ENCODE results near the gene SESN2.

SESN2 gene

GRCh38 chr1:28265577-28265976, 6.3 kb downstream of the SESN2 start:
- TF ChIP-seq CTCF (IDR thresholded peaks at IDR 0.05; ENCODE audit: borderline replicate concordance, extremely low read depth, low read length, poor library complexity, severe bottlenecking) = no peak
- no peak for TF ChIP-seq EZH2 (IDR thresholded peaks at IDR 0.05; ENCODE audit: borderline replicate concordance, low read depth, low read length, severe bottlenecking)
- H3K4me2 ChIP-seq (ENCODE audit: insufficient read depth, low read length) = no peak overlapping the region
- no peaks in the 10 kb centered on the region for H3K36me3 ChIP-seq (ENCODE audit: insufficient read depth, low read length)
- ATAC-seq (ENCODE audit: insufficient read depth, low read depth) = no peak
- H3K9me3 ChIP-seq (ENCODE audit: insufficient read depth, low read length, severe bottlenecking) = no peaks in the 10 kb centered on the region
- no peak overlapping the region for H2AFZ ChIP-seq (ENCODE audit: low read depth, low read length)
- DNase-seq = no peak
- H3K27ac ChIP-seq (ENCODE audit: low read length) = no peak overlapping the region
- H4K20me1 ChIP-seq (ENCODE audit: insufficient read depth, low read length) = peaks cover 44% of the 10 kb centered on the region
- no peak overlapping the region for H3K9ac ChIP-seq (ENCODE audit: low read depth, low read length)
- H3K79me2 ChIP-seq (ENCODE audit: insufficient read depth, low read length) = peaks cover 67% of the 10 kb centered on the region
- peaks cover 19% of the 10 kb centered on the region for H3K4me1 ChIP-seq (ENCODE audit: insufficient read depth, low read length)
- no peak overlapping the region for H3K4me3 ChIP-seq (ENCODE audit: low read depth in 1 of 2, low read length in 2 of 2)
- H3K27me3 ChIP-seq (ENCODE audit: insufficient read depth, low read length, poor library complexity) = no peaks in the 10 kb centered on the region

GRCh38 chr1:28266920-28267322, 7.6 kb downstream of the SESN2 start:
- no peak overlapping the region for H3K4me2 ChIP-seq (ENCODE audit: insufficient read depth, low read length)
- H3K27me3 ChIP-seq (ENCODE audit: insufficient read depth, low read length, poor library complexity) = no peaks in the 10 kb centered on the region
- no peak overlapping the region for H3K9ac ChIP-seq (ENCODE audit: low read depth, low read length)
- TF ChIP-seq EZH2 (IDR thresholded peaks at IDR 0.05; ENCODE audit: borderline replicate concordance, low read depth, low read length, severe bottlenecking) (no peak), CTCF (IDR thresholded peaks at IDR 0.05; ENCODE audit: borderline replicate concordance, extremely low read depth, low read length, poor library complexity, severe bottlenecking) (no peak)
- peaks cover 8% of the 10 kb centered on the region; the same call in 1 of the 2 replicates for H3K4me1 ChIP-seq (ENCODE audit: insufficient read depth, low read length)
- peaks cover 55% of the 10 kb centered on the region for H3K79me2 ChIP-seq (ENCODE audit: insufficient read depth, low read length)
- H3K9me3 ChIP-seq (ENCODE audit: insufficient read depth, low read length, severe bottlenecking) = no peaks in the 10 kb centered on the region
- peaks cover 35% of the 10 kb centered on the region for H4K20me1 ChIP-seq (ENCODE audit: insufficient read depth, low read length)
- H3K27ac ChIP-seq (ENCODE audit: low read length) = no peak overlapping the region
- ATAC-seq (ENCODE audit: insufficient read depth, low read depth) (no peak), DNase-seq (no peak)
- no peak overlapping the region for H3K4me3 ChIP-seq (ENCODE audit: low read depth in 1 of 2, low read length in 2 of 2)
- peaks cover under 1% of the 10 kb centered on the region for H3K36me3 ChIP-seq (ENCODE audit: insufficient read depth, low read length)
- H2AFZ ChIP-seq (ENCODE audit: low read depth, low read length) = no peak overlapping the region

GRCh38 chr1:28267633-28268032, 8.3 kb downstream of the SESN2 start:
- Histone ChIP-seq H3K36me3 (ENCODE audit: insufficient read depth, low read length) (peaks cover 8% of the 10 kb centered on the region), H3K4me1 (ENCODE audit: insufficient read depth, low read length) (peaks cover 5% of the 10 kb centered on the region; the same call in 1 of the 2 replicates), H3K9me3 (ENCODE audit: insufficient read depth, low read length, severe bottlenecking) (no peaks in the 10 kb centered on the region), H3K4me3 (ENCODE audit: low read depth in 1 of 2, low read length in 2 of 2) (no peak overlapping the region), H3K9ac (ENCODE audit: low read depth, low read length) (no peak overlapping the region), H4K20me1 (ENCODE audit: insufficient read depth, low read length) (peaks cover 31% of the 10 kb centered on the region), H3K4me2 (ENCODE audit: insufficient read depth, low read length) (no peak overlapping the region), H3K27me3 (ENCODE audit: insufficient read depth, low read length, poor library complexity) (no peaks in the 10 kb centered on the region), H2AFZ (ENCODE audit: low read depth, low read length) (no peak overlapping the region), H3K27ac (ENCODE audit: low read length) (no peak overlapping the region), H3K79me2 (ENCODE audit: insufficient read depth, low read length) (peaks cover 51% of the 10 kb centered on the region)
- DNase-seq (no peak), ATAC-seq (ENCODE audit: insufficient read depth, low read depth) (no peak)
- TF ChIP-seq EZH2 (IDR thresholded peaks at IDR 0.05; ENCODE audit: borderline replicate concordance, low read depth, low read length, severe bottlenecking) (no peak), CTCF (IDR thresholded peaks at IDR 0.05; ENCODE audit: borderline replicate concordance, extremely low read depth, low read length, poor library complexity, severe bottlenecking) (no peak)

GRCh38 chr1:28269529-28269928, 10.2 kb downstream of the SESN2 start:
- H3K27ac ChIP-seq (ENCODE audit: low read length) = no peak overlapping the region
- H2AFZ ChIP-seq (ENCODE audit: low read depth, low read length) = no peak overlapping the region
- no peaks in the 10 kb centered on the region for H3K27me3 ChIP-seq (ENCODE audit: insufficient read depth, low read length, poor library complexity)
- peaks cover 27% of the 10 kb centered on the region for H3K36me3 ChIP-seq (ENCODE audit: insufficient read depth, low read length)
- peaks cover 34% of the 10 kb centered on the region for H3K79me2 ChIP-seq (ENCODE audit: insufficient read depth, low read length)
- DNase-seq (no peak), ATAC-seq (ENCODE audit: insufficient read depth, low read depth) (no peak)
- H3K4me2 ChIP-seq (ENCODE audit: insufficient read depth, low read length) = no peak overlapping the region
- H3K4me3 ChIP-seq (ENCODE audit: low read depth in 1 of 2, low read length in 2 of 2) = no peak overlapping the region
- no peaks in the 10 kb centered on the region for H3K4me1 ChIP-seq (ENCODE audit: insufficient read depth, low read length)
- TF ChIP-seq CTCF (IDR thresholded peaks at IDR 0.05; ENCODE audit: borderline replicate concordance, extremely low read depth, low read length, poor library complexity, severe bottlenecking) = no peak
- TF ChIP-seq EZH2 (IDR thresholded peaks at IDR 0.05; ENCODE audit: borderline replicate concordance, low read depth, low read length, severe bottlenecking) = no peak
- no peak overlapping the region for H3K9ac ChIP-seq (ENCODE audit: low read depth, low read length)
- H4K20me1 ChIP-seq (ENCODE audit: insufficient read depth, low read length) = peaks cover 22% of the 10 kb centered on the region
- no peaks in the 10 kb centered on the region for H3K9me3 ChIP-seq (ENCODE audit: insufficient read depth, low read length, severe bottlenecking)
